Spleen (tissue), 11 donors: ENCODE results near the gene PDXK. TPM values are rescaled to one million over a fixed set of nuclear protein-coding genes. Genes with fewer than 3 reads are reported as not detected.

Experiments used
- DNase-seq: peaks from one replicate; pipeline ENCODE4 v3.0.0-alpha.2; 2020
- H3K27ac ChIP-seq, 8 donors: fragments of 200-600 bp; sonication (generic) in 7 of 8; 1 replicate in 4 of 8; 2 replicates in 4 of 8; pipeline versions ENCODE4 v1.5.0 to v1.8.0; 2016 to 2021; ENCODE audit warnings: inconsistent platforms in 4 of 8, mild to moderate bottlenecking in 4 of 8, moderate library complexity in 1 of 8
- H3K27me3 ChIP-seq, 7 donors: fragments of 200-600 bp; sonication (generic) in 6 of 7; replicated peaks in 1 of 7; 1 replicate in 4 of 7; 2 replicates in 3 of 7; pipeline versions ENCODE4 v1.5.0 to v1.8.0; 2016 to 2021; ENCODE audit warnings: inconsistent platforms in 3 of 7, mild to moderate bottlenecking in 1 of 7
- H3K36me3 ChIP-seq, 6 donors: fragments of 200-600 bp; sonication (generic) in 5 of 6; 1 replicate in 4 of 6; 2 replicates in 2 of 6; pipeline versions ENCODE4 v1.5.0 to v1.8.0; 2016 to 2021; ENCODE audit warnings: inconsistent platforms in 2 of 6
- H3K4me1 ChIP-seq, 6 donors: fragments of 200-600 bp; sonication (generic) in 5 of 6; 1 replicate in 3 of 6; 2 replicates in 3 of 6; pipeline versions ENCODE4 v1.5.0 to v1.8.0; 2016 to 2021; ENCODE audit warnings: inconsistent platforms in 3 of 6
- H3K4me3 ChIP-seq, 8 donors: fragments of 200-600 bp; sonication (generic) in 7 of 8; 1 replicate in 4 of 8; 2 replicates in 4 of 8; pipeline versions ENCODE4 v1.5.0 to v1.8.0; 2016 to 2021; ENCODE audit warnings: inconsistent platforms in 4 of 8, mild to moderate bottlenecking in 4 of 8, moderate library complexity in 2 of 8
- H3K9me3 ChIP-seq, 8 donors: fragments of 200-600 bp; sonication (generic) in 7 of 8; 1 replicate in 4 of 8; 2 replicates in 4 of 8; pipeline versions ENCODE4 v1.5.0 to v1.8.0; 2016 to 2021; ENCODE audit warnings: inconsistent platforms in 4 of 8
- POLR2A ChIP-seq, 3 donors: fragments of 450-650 bp; IDR thresholded peaks; one replicate each; pipeline ENCODE4 v1.5.1; 2017; ENCODE audit warnings: antibody characterized with exemption in 3 of 3, mild to moderate bottlenecking in 1 of 3
- POLR2AphosphoS5 ChIP-seq, 3 donors: sonication (generic); formaldehyde crosslinking; IDR thresholded peaks; one replicate each; pipeline ENCODE4 v1.5.1; 2017; ENCODE audit warnings: antibody characterized with exemption in 3 of 3
- WGBS, 5 donors: extraction: QIAGEN DNeasy Blood & Tissue Kit in 3 of 5; methylation state at CpG; one replicate each; pipeline versions ENCODE4 v1.1.5 to v1.1.7; 2013 to 2018; 5-methylcytosine and 5-hydroxymethylcytosine counted together
- intact Hi-C: fragments of 100-400 bp; cut with DNase I; formaldehyde crosslinking; loops from one replicate; pipeline ENCODE4 v1.15.0; 2023; ENCODE audit warnings: low total_unique reads
- polyA plus RNA-seq, 3 donors: library from polyadenylated mRNA; stranded (reverse); fragments of 200-250 nt; gene quantifications; one replicate each; pipeline ENCODE4 v1.2.1, GENCODE V29; 2013
- total RNA-seq, 7 donors: library from RNA; depleted of rRNA in 3 of 7; stranded (reverse); fragments of >200 nt in 3 of 7; fragmentation: NEBNext Ultra II Directional in 4 of 7; extraction: Animal tissue kit (Norgen Biotek cat#: 25700) in 4 of 7; gene quantifications; one replicate each; pipeline versions ENCODE4 v1.1.0 to v1.2.1, GENCODE V29; 2016 to 2021
- TF ChIP-seq, protein P1 (sequence below), 11 experiments: fragments of 200-600 bp in 7 of 11; fragments of 450-650 bp in 4 of 11; sonication (generic) in 4 of 11; IDR thresholded peaks in 8 of 11; conservative IDR thresholded peaks in 3 of 11; 1 replicate in 7 of 11; 2 replicates in 4 of 11; pipeline versions ENCODE4 v1.4.0 to v1.8.0; 2016 to 2021; ENCODE audit warnings: antibody characterized with exemption in 11 of 11, inconsistent platforms in 4 of 11, mild to moderate bottlenecking in 1 of 11
- donor health status: healthy with polysubstance abuse.
- donor health status: DM: no; HTN: no; CAD: no; lungs with moderate emphysema.
- donor health status: DM: no; HTN: no; CAD: no.
- donor health status: Bipolar disorder and iron deficiency.
- donor health status: healthy.
- donor health status: DM: no; HTN: no; CAD: no.
- donor health status: DM: yes; HTN: yes; CAD: no.

The PDXK gene
- total and polyA plus RNA-seq, 10 donors = 17.9 to 82.9 (median 51.0) TPM

DNA sequence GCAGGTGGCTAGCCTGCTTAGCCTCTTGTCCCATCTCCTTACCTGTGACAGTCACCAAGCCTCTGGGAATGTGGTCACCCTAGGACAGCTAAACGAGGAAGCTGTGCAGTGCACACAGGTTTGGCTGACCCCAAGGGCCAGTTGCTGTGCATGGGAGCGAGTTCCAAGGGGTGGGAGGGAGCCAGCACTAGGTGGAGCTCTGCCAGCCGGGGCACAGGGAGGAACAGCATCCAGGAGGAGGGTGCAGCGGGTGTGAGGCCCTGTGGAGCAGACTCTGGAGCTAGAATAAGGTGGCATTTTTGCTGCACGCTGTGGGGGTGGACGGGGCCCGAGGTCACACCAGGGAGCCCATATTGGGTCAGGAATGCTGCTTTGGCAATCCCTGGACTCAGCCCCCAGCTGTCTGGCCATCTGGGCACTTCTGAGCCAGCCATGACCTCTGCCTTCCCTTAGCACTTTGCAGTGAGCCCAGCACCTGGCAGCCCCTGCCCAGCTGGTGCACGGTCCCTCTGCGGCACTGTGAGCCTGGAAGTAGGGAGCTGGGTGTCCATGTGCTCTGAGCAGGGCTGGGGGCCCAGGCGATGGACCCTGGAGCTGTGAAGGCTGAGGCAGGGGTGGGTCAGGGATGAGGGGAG is 8.7 kb downstream of the PDXK start:
- DNase-seq = peak; percentile 81
- H3K27me3 ChIP-seq = no peaks in the 10 kb centered on the region
- peaks cover 0 to 33% (median 7%) of the 10 kb centered on the region in 6 donors for H3K36me3 ChIP-seq
- WGBS, 5 donors = 33 to 72% (median 52%) methylated on average over 4 to 10 of the region's 10 CpGs
- peak overlapping the region in 7 of 8 donors; percentile 72 to 88 (median 81) for H3K27ac ChIP-seq
- intact Hi-C loops = no loop called here
- no peaks in the 10 kb centered on the region for H3K9me3 ChIP-seq
- TF ChIP-seq POLR2A (IDR thresholded peaks at IDR 0.05) (no peak), POLR2AphosphoS5 (IDR thresholded peaks at IDR 0.05) (peak in 2 of 3 donors; percentile 23 to 42)
- H3K4me3 ChIP-seq = peak overlapping the region in 5 of 8 donors; percentile 47 to 71 (median 48)
- H3K4me1 ChIP-seq = peaks cover 35 to 100% (median 72%) of the 10 kb centered on the region in 6 donors

DNA sequence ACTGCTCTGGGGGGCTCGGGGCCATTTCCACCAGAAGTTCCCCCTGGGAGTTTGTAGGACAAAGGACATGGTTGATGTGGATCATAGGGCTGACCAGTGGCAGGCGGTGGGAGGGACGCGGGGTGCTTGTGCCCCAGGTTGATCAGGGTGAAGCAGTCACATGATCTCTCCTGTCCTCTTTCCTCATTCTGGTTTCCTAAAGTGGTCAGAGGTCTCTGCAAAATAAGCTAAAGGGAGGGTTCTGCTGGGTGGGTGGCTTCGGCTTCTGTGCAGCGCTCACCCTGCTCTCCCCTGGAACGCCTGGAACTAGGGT is 9.2 kb downstream of the PDXK start:
- intact Hi-C loops = no loop called here
- Histone ChIP-seq H3K36me3 (peaks cover 0 to 33% (median 7%) of the 10 kb centered on the region in 6 donors), H3K4me1 (peaks cover 35 to 100% (median 72%) of the 10 kb centered on the region in 6 donors), H3K27ac (peak overlapping the region; percentile 72 to 88 (median 80)), H3K27me3 (no peaks in the 10 kb centered on the region), H3K4me3 (peak overlapping the region; percentile 38 to 71 (median 48)), H3K9me3 (no peaks in the 10 kb centered on the region)
- WGBS, 5 donors = 3 to 27% (median 25%) methylated on average over 5 to 7 of the region's 7 CpGs
- DNase-seq = no peak
- TF ChIP-seq POLR2A (IDR thresholded peaks at IDR 0.05) = no peak
- no peak for TF ChIP-seq POLR2AphosphoS5 (IDR thresholded peaks at IDR 0.05)
- TF ChIP-seq, protein P1, sequence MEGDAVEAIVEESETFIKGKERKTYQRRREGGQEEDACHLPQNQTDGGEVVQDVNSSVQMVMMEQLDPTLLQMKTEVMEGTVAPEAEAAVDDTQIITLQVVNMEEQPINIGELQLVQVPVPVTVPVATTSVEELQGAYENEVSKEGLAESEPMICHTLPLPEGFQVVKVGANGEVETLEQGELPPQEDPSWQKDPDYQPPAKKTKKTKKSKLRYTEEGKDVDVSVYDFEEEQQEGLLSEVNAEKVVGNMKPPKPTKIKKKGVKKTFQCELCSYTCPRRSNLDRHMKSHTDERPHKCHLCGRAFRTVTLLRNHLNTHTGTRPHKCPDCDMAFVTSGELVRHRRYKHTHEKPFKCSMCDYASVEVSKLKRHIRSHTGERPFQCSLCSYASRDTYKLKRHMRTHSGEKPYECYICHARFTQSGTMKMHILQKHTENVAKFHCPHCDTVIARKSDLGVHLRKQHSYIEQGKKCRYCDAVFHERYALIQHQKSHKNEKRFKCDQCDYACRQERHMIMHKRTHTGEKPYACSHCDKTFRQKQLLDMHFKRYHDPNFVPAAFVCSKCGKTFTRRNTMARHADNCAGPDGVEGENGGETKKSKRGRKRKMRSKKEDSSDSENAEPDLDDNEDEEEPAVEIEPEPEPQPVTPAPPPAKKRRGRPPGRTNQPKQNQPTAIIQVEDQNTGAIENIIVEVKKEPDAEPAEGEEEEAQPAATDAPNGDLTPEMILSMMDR (IDR thresholded peaks at IDR 0.05 in 8 of 11, conservative IDR thresholded peaks at IDR 0.05 in 3 of 11) = no peak

DNA sequence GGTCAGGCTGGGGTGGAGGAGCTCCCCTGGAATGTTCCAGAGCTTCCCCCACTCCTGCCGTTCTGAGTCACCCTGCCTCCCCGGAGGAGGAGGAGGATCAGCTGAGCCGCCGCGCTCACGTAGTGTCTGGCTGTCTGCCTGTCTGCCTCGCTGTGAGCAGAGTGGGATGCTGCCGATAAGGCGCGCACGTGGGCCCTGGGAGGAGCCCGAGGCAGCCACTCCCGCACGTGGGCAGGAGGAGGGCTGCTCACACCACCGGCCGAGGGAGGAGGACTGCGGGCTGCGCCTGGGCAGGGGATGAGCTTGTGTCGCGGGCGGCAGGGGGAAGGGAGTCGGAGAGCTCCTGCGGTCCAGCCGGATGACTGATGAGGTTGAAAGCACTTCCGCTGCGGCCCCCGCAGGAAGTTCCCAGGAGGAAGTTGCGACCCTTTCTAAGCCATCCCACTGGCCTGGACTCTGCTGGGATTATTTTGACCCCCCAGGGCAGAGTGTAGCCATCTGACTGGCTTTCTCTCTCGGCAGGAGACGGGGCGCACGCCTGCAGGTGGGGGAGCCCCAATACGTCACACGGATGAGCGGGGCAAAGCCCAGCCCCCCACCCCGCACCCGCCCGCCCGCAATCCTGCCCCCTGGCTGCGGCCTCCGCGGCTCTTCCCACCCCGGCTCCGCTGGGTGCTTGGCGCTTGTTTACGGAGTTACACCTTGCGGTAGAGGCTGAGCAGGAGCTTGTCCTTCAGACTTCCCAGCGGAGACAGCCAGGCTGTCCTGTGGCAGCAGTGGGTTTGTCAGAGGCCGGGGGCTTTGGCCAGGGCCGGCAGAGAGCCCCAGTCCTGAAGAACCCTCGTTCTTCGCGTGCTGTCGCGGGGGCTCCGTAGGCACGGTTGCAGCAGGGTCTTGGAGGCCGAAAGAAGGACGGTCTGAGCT is 9.8 kb downstream of the PDXK start:
- 5 to 17% (median 7%) methylated on average over 26 to 59 of the region's 59 CpGs for WGBS, 5 donors
- peak; percentile 94 for DNase-seq
- H3K36me3 ChIP-seq = peaks cover 0 to 31% (median 5%) of the 10 kb centered on the region in 6 donors
- peak overlapping the region; percentile 38 to 71 (median 48) for H3K4me3 ChIP-seq
- no peaks in the 10 kb centered on the region for H3K9me3 ChIP-seq
- intact Hi-C loops = no loop called here
- peak; percentile 76 to 90 (median 86) for TF ChIP-seq POLR2AphosphoS5 (IDR thresholded peaks at IDR 0.05)
- TF ChIP-seq POLR2A (IDR thresholded peaks at IDR 0.05) = peak in 1 of 3 donors; percentile 24
- TF ChIP-seq, protein P1 (IDR thresholded peaks at IDR 0.05 in 8 of 11, conservative IDR thresholded peaks at IDR 0.05 in 3 of 11) = peak in 5 of 11 experiments; percentile 30 to 54 (median 39)
- peaks cover 35 to 100% (median 73%) of the 10 kb centered on the region in 6 donors for H3K4me1 ChIP-seq
- H3K27ac ChIP-seq = peak overlapping the region; percentile 72 to 88 (median 80)
- H3K27me3 ChIP-seq = no peaks in the 10 kb centered on the region

DNA sequence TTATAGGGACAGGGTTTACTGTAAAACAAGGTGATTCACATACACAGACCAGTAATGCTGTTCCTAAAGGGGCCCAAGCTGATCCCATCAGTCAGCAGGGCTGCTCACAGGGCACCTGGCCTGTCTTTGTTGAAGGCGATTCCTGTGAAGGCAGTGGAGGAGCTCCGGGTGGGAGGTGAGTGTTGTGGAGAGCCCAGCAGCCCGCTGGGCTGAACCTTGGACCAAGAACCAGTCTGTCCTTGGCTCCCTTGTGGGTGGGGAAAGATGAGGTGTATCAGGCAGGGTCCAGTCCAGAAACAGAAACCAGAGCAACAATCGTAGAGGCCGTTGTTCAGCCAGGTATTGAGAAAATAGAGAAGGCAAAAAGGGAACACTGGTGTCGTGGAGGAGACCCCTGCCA is 12.5 kb downstream of the PDXK start:
- no peak for TF ChIP-seq POLR2AphosphoS5 (IDR thresholded peaks at IDR 0.05)
- TF ChIP-seq, protein P1 (IDR thresholded peaks at IDR 0.05 in 8 of 11, conservative IDR thresholded peaks at IDR 0.05 in 3 of 11) = no peak
- TF ChIP-seq POLR2A (IDR thresholded peaks at IDR 0.05) = no peak
- WGBS, 5 donors = 78 to 92% (median 86%) methylated on average over 6 of the region's 6 CpGs
- intact Hi-C loops = no loop called here
- Histone ChIP-seq H3K27ac (peak overlapping the region in 1 of 8 donors; percentile 18), H3K36me3 (peaks cover 0 to 48% (median 16%) of the 10 kb centered on the region in 6 donors), H3K9me3 (no peaks in the 10 kb centered on the region), H3K4me1 (peaks cover 22 to 85% (median 51%) of the 10 kb centered on the region in 6 donors), H3K4me3 (no peak overlapping the region), H3K27me3 (no peaks in the 10 kb centered on the region)
- DNase-seq = no peak
